ENCODE data around the gene NIPSNAP3A.

NIPSNAP3A gene

DNA sequence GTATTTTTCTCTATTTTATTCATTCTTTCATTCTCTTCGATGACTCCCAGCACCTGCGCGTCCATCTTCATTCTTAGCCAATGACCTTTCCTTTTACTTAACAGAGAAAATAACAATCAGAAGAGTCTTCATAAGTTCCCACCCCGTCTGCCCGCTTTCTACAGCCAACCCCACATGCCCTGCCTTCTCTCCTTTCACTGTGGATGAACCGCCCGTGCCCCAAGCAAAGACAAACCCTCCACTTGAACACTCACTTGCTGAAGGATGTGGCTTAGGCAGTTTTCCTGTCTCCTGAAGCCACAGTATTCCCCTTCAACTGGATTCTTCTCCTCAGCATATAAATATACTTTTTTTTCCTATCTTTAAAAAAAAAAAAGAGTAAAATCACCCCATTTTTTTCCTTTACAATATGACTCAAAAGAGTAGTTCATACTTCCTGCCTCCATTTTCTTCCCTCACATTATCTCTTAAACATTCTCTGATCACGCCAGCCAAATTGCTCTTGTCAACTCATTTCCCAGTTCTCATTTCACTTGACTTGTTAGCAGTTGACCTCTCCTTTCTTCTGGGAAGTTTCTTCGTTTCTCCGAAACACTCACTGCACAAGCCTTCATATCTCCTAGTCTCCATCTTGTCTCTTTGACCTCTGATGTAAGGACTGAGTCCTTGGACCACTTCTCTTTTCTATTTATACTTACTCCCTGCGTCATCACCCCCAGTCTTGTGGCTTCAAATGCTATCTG lies 27.5 kb downstream of the NIPSNAP3A start:
- no peak for DNase-seq

DNA sequence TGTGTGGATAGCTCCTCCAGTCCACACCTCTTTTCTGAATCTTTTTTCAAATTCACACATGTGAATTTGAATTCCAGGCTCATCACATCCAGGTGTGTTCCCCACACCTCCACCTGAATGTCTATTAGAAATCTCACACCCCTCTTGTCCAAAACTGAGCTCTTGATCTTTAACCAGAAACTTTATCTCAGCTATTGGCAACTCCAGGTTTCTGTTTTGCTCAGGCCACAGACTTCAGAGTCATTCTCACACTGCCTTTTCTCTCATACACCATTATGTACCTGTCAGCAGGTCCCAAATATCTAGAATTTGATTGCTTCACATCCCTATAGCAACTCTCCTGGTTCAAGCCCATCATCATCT lies 28.1 kb downstream of the NIPSNAP3A start:
- DNase-seq: no peak

DNA sequence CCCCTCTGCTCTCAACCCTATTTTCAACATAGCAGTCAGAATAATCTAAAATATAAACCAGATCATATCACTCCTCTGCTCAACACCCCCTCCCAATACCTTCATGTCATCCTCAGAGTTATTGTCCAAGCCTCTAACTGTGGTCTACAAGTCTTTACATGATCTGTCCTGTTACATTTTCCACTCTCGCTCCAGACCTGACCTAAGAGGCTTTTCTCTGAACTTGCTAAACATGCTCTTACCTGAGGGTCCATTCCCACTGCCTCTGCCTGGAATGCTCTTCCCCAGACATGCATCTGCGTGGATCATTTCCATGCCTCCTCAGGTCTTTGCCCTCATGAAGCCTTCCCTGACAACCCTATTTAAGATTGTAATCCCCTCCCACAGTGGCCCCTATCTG lies 28.5 kb downstream of the NIPSNAP3A start:
- DNase-seq: no peak

DNA sequence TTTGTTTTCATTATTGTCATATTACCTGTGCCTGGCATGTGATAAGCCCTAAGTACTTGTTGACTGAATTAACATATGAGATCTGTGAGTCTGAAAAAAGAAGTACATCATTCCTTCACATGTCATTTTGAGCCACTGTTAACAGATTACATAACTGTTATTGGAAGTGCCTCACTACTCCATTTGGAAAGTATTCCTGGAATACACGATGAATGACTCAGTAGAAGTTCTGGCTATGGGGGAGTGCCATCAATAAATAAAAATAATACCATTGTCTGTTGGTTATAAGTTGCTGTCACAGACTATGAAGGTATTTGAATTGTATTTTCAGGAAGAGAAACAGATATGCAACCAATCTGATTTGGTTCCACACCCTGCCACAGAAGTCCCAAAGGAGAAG lies 29.3 kb downstream of the NIPSNAP3A start:
- DNase-seq: no peak

DNA sequence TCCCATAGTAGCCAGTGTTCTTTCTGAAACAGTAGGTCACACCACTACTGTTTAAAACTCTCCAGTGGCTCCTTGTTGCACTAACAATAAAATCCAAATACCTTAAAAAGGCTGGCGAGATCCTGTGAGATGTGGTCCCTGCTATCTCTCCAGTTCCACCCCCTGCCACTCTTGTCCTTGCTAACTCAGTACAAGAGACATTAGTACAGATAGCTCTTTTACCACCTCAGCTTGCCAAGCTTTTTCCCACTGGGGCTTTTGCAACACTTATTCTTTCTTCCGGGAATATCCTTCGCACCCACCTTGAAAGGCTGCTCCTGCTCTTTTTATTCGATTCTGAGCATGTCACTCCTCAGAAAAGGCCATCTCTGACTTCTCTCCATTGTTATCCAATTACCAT lies 31.3 kb downstream of the NIPSNAP3A start:
- no peak for DNase-seq

DNA sequence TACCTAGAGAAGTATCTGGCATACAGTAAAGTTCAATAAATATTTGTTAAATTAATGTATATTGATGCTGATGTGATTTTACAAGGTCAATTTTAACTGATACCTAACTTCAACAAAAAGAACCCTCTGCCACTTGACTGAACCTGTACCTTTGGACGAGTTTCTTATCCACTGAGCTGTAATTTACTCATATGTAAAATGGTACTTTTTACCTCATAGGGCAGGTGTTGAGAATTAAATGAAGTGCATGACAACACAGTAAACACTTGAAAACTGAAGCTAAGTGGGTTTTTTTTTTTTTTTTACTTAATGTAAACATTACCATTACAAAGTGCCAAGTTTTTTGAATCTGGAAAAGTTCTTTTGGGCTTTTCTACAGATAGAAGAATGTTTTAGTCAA lies 31.9 kb downstream of the NIPSNAP3A start:
- DNase-seq: no peak

DNA sequence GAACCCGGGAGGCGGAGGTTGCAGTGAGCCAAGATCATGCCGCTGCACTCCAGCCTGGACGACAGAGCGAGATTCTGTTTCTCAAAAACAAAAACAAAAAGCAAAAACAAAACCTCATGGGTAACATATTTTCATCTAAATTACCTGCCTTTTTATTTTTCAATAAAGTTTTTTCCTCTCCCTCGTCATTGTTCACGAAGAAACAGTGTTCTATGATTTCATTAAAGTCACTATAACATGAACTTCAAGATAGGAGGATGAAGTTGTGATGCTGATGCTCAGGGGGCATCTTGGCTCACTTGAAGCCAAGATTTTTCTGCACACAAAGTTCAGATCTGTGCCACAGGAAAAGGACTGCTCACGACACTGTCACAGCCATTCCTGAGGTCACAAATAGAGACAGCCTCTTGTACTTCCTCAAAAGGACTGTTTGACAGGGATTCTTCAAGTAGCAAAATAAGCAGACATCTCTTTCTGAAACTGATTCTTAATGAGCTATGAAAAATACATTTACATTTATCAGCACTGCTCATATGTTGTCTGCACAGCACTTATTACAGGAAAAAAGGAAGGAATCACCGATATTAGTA lies 32.6 kb downstream of the NIPSNAP3A start:
- no peak for DNase-seq

DNA sequence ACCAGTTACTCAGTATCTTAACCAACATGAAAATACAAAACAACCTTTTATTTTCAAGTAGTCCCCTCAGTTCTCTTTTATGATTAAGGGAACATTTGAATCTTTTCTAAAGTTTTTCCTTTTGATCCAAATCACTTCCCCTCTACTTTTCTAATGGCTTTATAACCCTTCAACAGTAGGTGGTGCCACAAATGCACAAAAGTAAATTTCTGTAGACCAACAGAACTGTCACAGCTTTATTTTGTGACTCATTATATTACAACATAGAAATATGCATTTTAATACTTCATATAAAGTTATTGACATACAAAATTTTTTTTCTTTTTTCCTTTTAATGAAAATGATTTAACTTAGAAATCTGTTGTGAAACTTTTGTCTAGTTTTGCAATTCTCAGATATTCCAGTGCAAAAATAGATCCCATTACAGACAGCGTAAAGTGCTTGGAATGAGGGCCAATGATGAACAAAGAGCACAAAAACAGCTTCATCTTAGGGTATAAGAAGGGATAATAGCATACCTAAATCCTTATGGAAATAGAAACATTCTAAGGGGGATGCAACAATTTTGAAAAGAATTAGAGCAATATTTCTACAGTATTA lies 33.4 kb downstream of the NIPSNAP3A start:
- DNase-seq: no peak

DNA sequence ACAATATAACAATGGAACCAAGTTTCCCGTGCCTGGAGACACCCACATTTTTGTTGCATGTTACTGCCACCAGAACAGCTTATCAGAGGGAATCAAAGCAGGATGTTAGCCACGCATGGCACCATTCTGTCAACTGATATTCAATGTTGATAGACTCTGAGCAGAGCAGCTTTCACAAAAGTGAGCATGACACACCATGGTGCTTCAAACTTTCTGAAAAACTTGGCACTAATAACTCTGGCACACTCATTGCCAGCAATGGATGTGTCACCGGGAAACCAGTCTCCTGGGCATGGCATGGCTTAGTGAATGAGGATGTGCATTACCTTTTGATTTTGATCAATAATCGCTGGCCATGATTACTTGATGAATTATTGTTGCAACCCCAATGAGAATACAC lies 36.1 kb downstream of the NIPSNAP3A start:
- no peak for DNase-seq

DNA sequence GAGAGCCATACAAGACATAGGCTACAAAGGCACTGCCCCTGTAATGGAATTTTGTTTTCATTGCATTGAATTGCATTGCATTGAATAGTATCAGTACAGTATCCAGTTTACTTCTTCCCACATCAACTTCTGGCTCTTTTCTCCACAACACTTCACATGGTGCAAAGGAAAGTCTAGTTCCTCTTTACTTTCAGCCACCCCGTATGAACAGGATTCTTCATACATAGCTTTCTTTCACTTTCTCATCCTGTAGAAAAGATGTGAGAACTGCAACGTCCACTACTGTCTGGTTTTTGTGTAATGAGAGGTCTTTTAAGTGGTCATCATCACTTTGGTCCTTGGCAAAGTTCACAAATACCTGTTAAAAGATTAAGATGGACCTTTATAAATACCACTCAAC lies 36.6 kb downstream of the NIPSNAP3A start:
- DNase-seq: no peak

DNA sequence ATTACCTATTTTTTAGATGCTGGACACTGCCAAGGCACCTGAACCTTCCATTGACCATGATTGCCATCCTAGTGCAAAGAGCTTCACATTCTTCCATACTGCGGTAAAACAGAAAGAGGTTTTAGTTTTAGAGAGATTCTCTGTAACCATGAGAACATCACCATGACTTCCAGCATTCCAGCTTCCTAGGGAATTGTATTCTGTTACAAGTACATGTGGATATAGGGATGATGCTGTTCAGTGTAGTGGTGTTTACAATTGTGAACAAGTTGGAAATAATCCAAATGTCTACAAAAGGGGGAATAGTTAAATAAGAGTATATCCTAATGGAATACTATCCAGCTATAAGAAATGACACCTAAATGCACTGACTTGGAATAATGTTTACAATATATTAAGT lies 38.8 kb downstream of the NIPSNAP3A start:
- no peak for DNase-seq

DNA sequence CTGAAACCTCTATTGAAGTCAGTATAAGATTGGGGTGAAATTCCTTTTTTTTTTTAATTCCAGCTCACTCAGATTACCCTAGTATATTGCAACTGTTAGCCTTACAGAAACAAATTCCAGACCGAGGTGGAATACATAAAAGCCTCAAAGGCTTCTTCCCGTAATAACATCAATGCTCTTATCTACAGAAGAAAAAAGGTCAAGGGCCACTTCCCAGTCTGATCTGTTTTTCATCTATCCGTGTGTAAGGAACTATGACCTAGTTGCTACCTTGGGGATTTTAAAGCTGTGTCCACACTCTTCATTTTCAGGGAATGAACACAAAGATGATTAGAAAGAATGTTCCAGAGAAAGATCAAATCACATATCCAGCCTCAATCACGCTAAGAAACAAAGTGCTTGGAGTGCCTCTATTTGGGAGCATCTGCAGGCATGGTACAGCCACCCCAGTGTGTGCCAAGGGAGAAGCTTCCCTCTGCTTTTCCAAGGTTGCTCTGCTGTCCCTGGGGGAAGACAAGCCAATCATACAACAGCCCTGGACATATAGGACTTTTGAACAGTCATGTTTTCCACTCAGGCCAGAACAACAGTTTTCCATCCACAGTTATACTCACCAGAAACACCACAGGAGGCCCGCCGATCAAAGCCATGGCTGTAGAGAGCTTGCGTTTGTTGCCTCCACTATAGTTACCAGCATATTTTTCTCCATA lies 40.0 kb downstream of the NIPSNAP3A start:
- no peak for DNase-seq

DNA sequence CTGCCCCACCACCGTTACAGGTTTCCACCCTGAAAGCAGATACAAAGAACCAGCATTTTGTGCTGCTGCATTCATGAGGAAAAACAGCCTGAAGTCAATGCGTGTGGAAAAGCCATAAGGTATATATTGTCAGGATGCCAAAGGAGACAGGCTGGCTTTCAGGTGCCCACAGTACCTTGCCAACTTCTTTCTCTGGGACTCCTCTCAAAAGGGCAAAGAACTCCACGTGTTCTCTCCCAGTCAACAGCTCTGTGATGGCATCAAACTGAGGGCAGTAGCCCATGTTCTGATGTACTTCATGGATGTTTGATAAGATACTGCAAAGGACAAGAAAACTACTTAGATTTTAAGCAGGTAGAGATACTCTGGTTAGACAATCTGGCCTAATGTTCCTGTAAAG lies 40.8 kb downstream of the NIPSNAP3A start:
- DNase-seq: no peak

DNA sequence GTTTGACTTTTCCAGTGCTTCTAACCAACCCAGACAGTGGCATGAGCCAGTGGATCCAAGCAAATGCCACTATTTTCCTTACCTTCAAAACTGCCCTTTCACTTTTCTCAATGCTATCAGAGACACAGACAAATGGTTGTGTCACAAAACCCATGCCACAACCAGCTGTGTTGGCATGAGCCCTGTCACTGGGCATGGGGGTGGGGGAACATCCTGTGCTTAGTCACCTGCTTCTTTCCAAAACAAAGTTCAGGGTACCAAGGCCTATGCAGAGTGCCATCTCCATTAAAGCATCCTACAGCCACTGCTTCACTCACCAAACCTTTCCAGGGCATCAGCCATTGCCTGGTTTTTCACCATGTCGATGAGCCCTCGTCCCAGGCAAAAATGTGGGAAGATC lies 46.6 kb downstream of the NIPSNAP3A start:
- no peak for DNase-seq

DNA sequence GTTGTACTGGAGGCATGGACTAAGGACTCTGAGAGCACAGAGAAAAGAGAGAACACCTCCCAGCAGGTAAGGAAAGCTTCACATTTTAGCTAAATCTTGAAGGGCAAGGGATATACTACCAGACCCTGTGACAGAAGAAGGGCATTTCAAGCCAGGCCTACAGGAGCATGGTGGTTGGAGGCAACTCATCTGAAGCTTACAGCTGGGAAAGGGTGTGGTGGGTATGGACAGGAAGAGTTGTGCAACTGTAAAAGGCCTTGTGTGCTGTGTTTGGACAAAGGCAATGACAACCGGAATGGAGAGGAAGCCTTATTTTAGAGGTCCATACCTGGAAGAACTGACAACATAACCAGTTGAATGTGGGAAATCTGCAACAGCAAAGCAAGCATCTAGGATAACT lies 47.6 kb downstream of the NIPSNAP3A start:
- no peak for DNase-seq

DNA sequence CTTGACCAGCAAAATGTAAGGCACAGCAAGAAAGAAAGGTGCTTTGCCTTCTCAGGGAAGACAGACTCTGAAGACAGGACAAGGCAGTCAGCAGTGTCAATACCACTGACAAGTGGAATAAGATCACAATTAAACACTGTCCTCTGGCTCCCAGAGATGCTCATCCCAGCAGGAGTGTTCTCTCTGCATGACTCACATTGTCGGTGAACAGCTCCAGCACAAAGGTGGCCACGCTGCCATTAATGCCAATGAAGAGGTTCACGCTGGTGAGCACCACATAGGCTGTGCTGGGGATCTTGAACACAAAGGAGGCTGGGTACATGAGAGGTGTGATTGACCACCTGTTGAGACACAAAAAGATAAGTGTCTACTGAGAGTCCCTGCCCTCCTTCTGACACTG lies 48.4 kb downstream of the NIPSNAP3A start:
- DNase-seq: no peak

DNA sequence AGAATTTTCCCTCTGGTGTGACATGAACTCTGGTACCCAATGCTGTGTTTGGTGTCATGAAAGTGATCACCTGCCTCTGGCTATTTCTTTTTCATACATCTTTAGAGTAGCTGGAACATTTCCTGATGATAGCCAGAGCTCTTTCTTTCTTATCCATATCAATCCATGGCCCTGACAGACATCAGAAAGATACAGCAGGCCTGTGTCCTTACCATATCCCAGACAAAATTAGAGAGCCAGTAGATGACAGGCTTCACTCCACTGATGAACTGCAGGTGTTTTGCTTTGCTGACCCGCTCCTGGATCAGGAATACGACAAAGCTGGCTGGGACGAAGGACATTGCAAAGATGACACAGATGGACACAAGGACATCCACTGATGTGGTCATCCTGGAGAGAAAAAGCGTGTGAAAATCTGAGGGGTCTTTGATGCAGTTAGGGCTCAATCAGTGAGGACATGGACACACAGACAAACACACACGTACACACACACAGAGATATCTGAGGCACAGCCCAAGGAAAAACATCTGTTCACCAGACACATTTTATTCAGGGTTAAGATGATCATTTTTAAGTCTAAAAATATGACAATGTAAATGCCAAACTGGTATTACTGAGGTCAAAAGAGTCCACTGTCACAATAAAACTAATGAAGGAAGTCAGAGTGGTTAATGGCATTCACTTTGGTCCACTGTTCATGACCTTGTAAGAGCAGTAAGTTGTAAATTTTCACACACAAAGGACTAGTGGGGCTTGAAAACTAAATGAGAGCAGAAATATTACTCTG lies 50.9 kb downstream of the NIPSNAP3A start:
- no peak for DNase-seq

DNA sequence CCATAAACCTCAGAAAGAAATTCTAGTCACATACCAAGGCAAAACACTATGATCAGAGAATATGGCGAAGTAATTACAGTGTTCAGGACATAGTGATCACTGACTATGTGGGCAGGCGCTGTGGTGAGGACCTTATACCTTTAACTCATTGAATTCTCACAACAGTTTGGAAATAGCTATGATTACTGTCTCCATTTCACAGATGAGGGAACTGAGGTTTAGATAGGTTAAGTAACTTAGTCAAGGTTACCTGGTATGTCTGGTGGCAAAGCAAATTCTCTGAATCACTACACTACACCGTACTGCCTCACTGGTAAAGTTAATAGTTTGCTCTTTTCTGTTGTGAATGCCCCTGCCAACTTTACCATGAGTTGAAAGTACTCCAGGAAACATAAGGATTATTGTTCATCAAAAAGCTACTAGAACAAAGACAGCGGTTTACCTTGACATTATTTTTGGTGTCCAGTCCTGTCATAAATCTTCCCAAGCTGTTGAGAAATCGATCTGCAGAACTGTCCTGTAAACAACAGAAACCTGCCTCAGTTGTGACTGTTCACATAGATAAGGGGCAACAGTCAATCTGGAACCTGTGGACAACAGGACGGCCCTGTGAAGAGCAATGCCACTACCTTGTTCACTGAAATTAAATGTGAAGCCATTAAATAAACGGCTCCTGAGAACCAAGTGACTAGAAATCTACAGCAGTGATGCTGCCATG lies 52.7 kb downstream of the NIPSNAP3A start:
- no peak for DNase-seq

DNA sequence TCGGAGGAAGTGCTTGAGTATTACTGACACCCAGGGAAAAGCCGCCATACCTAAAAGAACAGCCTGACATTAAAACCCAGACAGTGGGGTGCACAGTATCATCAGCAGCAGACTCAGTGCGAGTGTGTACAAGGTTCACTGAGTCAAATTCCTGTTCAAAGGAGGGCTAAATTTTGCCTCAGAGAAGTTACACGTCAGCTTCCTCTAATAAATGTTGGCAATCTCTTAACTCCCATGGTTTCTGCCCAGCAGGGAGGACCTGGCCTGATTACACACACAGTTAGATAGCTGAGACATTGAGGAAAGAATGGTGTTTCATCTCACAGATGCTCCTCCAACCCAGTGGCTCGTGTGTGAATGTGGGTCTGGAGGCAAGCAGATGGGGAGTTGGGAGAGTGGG lies 54.6 kb downstream of the NIPSNAP3A start:
- DNase-seq: no peak

DNA sequence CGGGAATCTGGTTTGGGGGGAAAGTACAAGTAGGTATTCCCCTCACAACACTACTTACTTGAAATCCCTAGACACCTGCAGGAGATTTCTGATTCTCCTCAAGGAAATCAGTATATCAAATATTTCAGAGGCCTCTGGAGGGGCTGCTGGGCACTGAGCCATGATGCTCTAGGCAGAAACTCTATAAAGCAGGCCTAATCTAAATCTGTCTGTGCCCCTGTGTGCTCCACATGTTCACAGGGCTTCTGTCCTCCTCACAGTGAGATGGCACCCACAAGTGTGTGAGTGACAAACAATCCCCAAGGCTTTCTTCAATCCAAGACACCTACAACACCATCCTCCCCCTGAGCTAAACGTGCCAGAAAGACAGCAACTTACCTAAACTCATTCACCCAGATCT lies 55.4 kb downstream of the NIPSNAP3A start:
- no peak for DNase-seq

DNA sequence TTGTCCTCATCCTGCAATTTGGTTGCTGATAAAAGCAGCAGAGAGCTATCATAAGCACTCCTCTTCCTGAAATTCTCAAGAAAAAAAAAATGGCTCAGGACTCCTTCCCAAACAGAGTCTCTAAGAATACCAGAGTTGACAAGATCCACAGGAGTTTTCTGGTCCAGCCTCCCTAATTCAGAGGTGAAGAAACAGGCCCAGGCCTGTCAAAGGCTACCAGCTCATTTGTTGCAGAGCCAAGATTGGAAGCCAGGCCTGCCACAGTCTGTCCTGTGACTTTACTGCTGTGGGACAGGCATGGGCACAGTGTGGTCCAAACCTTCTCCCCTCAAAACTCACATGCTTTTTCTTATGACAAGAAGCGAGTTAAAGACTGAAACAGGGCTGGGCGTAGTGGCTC lies 58.0 kb downstream of the NIPSNAP3A start:
- no peak for DNase-seq

DNA sequence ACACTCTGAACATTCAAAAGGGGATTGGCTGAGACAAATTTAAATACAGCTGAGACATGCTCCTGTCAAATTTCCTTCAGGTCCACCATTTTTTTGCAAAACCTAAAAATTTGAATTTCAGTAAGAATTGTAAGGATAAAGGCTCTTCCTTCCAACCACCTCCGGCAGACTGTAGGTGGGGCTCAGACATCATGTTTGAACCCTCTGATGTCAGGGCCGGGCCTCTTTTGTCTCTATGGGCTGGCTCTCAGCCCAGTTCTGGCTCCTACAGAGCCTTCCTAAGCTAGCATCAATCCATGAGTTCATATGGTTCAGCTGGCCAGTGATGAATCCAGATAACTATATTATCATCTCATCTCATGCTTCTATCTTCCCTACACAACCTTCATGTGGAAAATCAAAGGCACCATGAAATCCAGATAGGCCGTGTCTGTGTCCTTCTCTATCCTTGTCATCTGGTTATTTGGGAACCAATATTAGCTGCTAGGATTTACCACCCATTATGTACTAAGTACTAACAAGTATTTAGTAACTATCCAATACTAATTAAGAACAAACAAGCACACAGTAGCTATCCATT lies 60.6 kb downstream of the NIPSNAP3A start:
- DNase-seq: no peak
